GM21360 (cell line): Measurements from ENCODE around the gene DCC.

Experiments used
- ATAC-seq: cut with Tn5 transposase; IDR thresholded peaks from one replicate; pipeline ENCODE4 v1.9.1; 2021; ENCODE audit warnings: mild to moderate bottlenecking, moderate library complexity; ENCODE audit not compliant: unreplicated experiment

DCC gene

GRCh38 chr18:52999633-53000032, 659.6 kb downstream of the DCC start:
- ATAC-seq: no peak

- no peak for ATAC-seq
Observed at GRCh38 chr18:53004798-53005197, 664.8 kb downstream of the DCC start.

- no peak for ATAC-seq
Observed at GRCh38 chr18:53018791-53019190, 678.8 kb downstream of the DCC start.

- ATAC-seq: no peak
Observed at GRCh38 chr18:53025247-53025646, 685.2 kb downstream of the DCC start.

- ATAC-seq: no peak
Observed at GRCh38 chr18:53028565-53028964, 688.6 kb downstream of the DCC start.

GRCh38 chr18:53033128-53033527, 693.1 kb downstream of the DCC start:
- ATAC-seq: no peak

GRCh38 chr18:53038608-53039007, 698.6 kb downstream of the DCC start:
- ATAC-seq: no peak

- ATAC-seq: no peak
Observed at GRCh38 chr18:53040286-53040685, 700.3 kb downstream of the DCC start.

- no peak for ATAC-seq
Observed at GRCh38 chr18:53056064-53056463, 716.1 kb downstream of the DCC start.

- no peak for ATAC-seq
Observed at GRCh38 chr18:53070788-53071187, 730.8 kb downstream of the DCC start.

GRCh38 chr18:53080687-53081086, 740.7 kb downstream of the DCC start:
- ATAC-seq: no peak

- ATAC-seq: no peak
Observed at GRCh38 chr18:53093636-53094035, 753.6 kb downstream of the DCC start.

- ATAC-seq: no peak
Observed at GRCh38 chr18:53101536-53102105, 761.6 kb downstream of the DCC start.

GRCh38 chr18:53114441-53114840, 774.4 kb downstream of the DCC start:
- ATAC-seq: no peak

GRCh38 chr18:53115876-53116585, 776.0 kb downstream of the DCC start:
- ATAC-seq: no peak

GRCh38 chr18:53117851-53118250, 777.9 kb downstream of the DCC start:
- no peak for ATAC-seq

- ATAC-seq: no peak
Observed at GRCh38 chr18:53126210-53126609, 786.2 kb downstream of the DCC start.

GRCh38 chr18:53131001-53131400, 791.0 kb downstream of the DCC start:
- no peak for ATAC-seq

GRCh38 chr18:53134711-53135110, 794.7 kb downstream of the DCC start:
- ATAC-seq: no peak

- no peak for ATAC-seq
Observed at GRCh38 chr18:53135654-53136053, 795.7 kb downstream of the DCC start.

GRCh38 chr18:53139746-53140500, 799.9 kb downstream of the DCC start:
- no peak for ATAC-seq

GRCh38 chr18:53142005-53142404, 802.0 kb downstream of the DCC start:
- ATAC-seq: no peak
